H9 (cell line): ENCODE measurements around the gene ERRFI1. TPM values are rescaled to one million over a fixed set of nuclear protein-coding genes. Genes with fewer than 3 reads are reported as not detected.

Source experiments
- DNase-seq: peaks from one replicate; pipeline ENCODE4 v3.0.0-alpha.2; 2017
- H2AFZ ChIP-seq: one replicate; pipeline ENCODE4 v1.6.1; 2013; ENCODE audit warnings: mild to moderate bottlenecking, low read length, control low read depth, moderate library complexity
- H2AK5ac ChIP-seq: 2 replicates; pipeline ENCODE4 v1.6.1; 2013; ENCODE audit warnings: low read length, control low read depth, mixed read lengths; ENCODE audit not compliant: insufficient read length
- H2BK120ac ChIP-seq: one replicate; pipeline ENCODE4 v1.6.1; 2013; ENCODE audit warnings: low read depth, mild to moderate bottlenecking, low read length, control low read depth, inconsistent platforms; ENCODE audit not compliant: poor library complexity, severe bottlenecking
- H2BK12ac ChIP-seq: 2 replicates; pipeline ENCODE4 v1.6.1; 2013; ENCODE audit warnings: low read length, control low read depth, mixed read lengths, low read depth; ENCODE audit not compliant: insufficient read length
- H2BK15ac ChIP-seq: 2 replicates; pipeline ENCODE4 v1.6.1; 2013; ENCODE audit warnings: low read depth, low read length, control low read depth
- H2BK20ac ChIP-seq: one replicate; pipeline ENCODE4 v1.6.1; 2013; ENCODE audit warnings: low read depth, mild to moderate bottlenecking, low read length, control low read depth, inconsistent platforms; ENCODE audit not compliant: poor library complexity, severe bottlenecking
- H2BK5ac ChIP-seq: 2 replicates; pipeline ENCODE4 v1.6.1; 2013; ENCODE audit warnings: low read length, control low read depth, mixed read lengths; ENCODE audit not compliant: insufficient read length
- H3K14ac ChIP-seq: 2 replicates; pipeline ENCODE4 v1.6.1; 2013; ENCODE audit warnings: low read length, control low read depth; ENCODE audit not compliant: insufficient read depth
- H3K18ac ChIP-seq: 2 replicates; pipeline ENCODE4 v1.6.1; 2013; ENCODE audit warnings: low read depth, mild to moderate bottlenecking, mixed read lengths, low read length, control low read depth; ENCODE audit not compliant: insufficient read length
- H3K23ac ChIP-seq: 2 replicates; pipeline ENCODE4 v1.6.1; 2013; ENCODE audit warnings: low read length, control low read depth, mixed read lengths, low read depth; ENCODE audit not compliant: insufficient read length
- H3K23me2 ChIP-seq: 2 replicates; pipeline ENCODE4 v1.6.1; 2013; ENCODE audit warnings: low read depth, mild to moderate bottlenecking, mixed read lengths, low read length, control low read depth; ENCODE audit not compliant: insufficient read length, poor library complexity, severe bottlenecking
- H3K27ac ChIP-seq: 2 replicates; pipeline ENCODE4 v1.5.1; 2013; ENCODE audit warnings: low read length, control low read depth, mixed read lengths, low read depth; ENCODE audit not compliant: insufficient read length
- H3K27me3 ChIP-seq: 2 replicates; pipeline ENCODE4 v1.6.1; 2013; ENCODE audit warnings: low read length, control low read depth, inconsistent platforms; ENCODE audit not compliant: insufficient read depth
- H3K4ac ChIP-seq: 2 replicates; pipeline ENCODE4 v1.6.1; 2013; ENCODE audit warnings: low read depth, mild to moderate bottlenecking, control low read depth, inconsistent platforms, low read length, moderate library complexity
- H3K4me1 ChIP-seq: 2 replicates; pipeline ENCODE4 v1.6.1; 2013; ENCODE audit warnings: low read length, control low read depth, inconsistent platforms; ENCODE audit not compliant: insufficient read depth
- H3K4me2 ChIP-seq: 2 replicates; pipeline ENCODE4 v1.6.1; 2013; ENCODE audit warnings: low read length, control low read depth, mixed read lengths; ENCODE audit not compliant: insufficient read length, insufficient read depth
- H3K56ac ChIP-seq: 2 replicates; pipeline ENCODE4 v1.6.1; 2013; ENCODE audit warnings: low read depth, mild to moderate bottlenecking, mixed read lengths, low read length, control low read depth; ENCODE audit not compliant: insufficient read length
- H3K79me1 ChIP-seq: 2 replicates; pipeline ENCODE4 v1.6.1; 2013; ENCODE audit warnings: low read depth, mild to moderate bottlenecking, moderate library complexity, low read length, control low read depth, inconsistent platforms; ENCODE audit not compliant: insufficient read depth, poor library complexity, severe bottlenecking
- H3K79me2 ChIP-seq: 2 replicates; pipeline ENCODE4 v1.6.1; 2013; ENCODE audit warnings: low read length, control low read depth, inconsistent platforms; ENCODE audit not compliant: insufficient read depth
- H3K9ac ChIP-seq: 2 replicates; pipeline ENCODE4 v1.6.1; 2013; ENCODE audit warnings: low read length, control low read depth, mixed read lengths; ENCODE audit not compliant: insufficient read length; ENCODE audit errors: extremely low read depth
- H3K9me3 ChIP-seq: one replicate; pipeline ENCODE4 v1.6.1; 2013; ENCODE audit warnings: low read depth, low read length, inconsistent platforms; ENCODE audit not compliant: control insufficient read depth
- H3T11ph ChIP-seq: one replicate; pipeline ENCODE4 v1.6.1; 2013; ENCODE audit warnings: mild to moderate bottlenecking, low read length, control low read depth, inconsistent platforms
- H4K20me1 ChIP-seq: one replicate; pipeline ENCODE4 v1.6.1; 2013; ENCODE audit not compliant: control insufficient read depth, insufficient read length, insufficient read depth
- H4K5ac ChIP-seq: 2 replicates; pipeline ENCODE4 v1.6.1; 2013; ENCODE audit warnings: low read depth, mild to moderate bottlenecking, mixed read lengths, low read length, control low read depth; ENCODE audit not compliant: insufficient read length
- H4K8ac ChIP-seq: replicated peaks from 2 replicates; pipeline ENCODE4 v1.6.1; 2013; ENCODE audit warnings: low read length, control low read depth, mixed read lengths, low read depth; ENCODE audit not compliant: insufficient read length
- H4K91ac ChIP-seq: 2 replicates; pipeline ENCODE4 v1.6.1; 2013; ENCODE audit warnings: low read depth, mild to moderate bottlenecking, moderate library complexity, mixed read lengths, low read length, control low read depth; ENCODE audit not compliant: insufficient read length
- H3K27ac Mint-ChIP-seq, 3 experiments: 2 replicates in 2 of 3; 3 replicates in 1 of 3; pipeline ENCODE4 v1.8.0; 2020 to 2021; ENCODE audit warnings: mixed read lengths in 3 of 3, mild to moderate bottlenecking in 1 of 3, moderate library complexity in 1 of 3
- H3K27me3 Mint-ChIP-seq: 2 replicates; pipeline ENCODE4 v1.8.0; 2021; ENCODE audit warnings: low read depth, mild to moderate bottlenecking, moderate library complexity, mixed read lengths
- H3K36me3 Mint-ChIP-seq, 3 experiments: 2 replicates in 2 of 3; 3 replicates in 1 of 3; pipeline ENCODE4 v1.8.0; 2020 to 2021; ENCODE audit warnings: low read depth in 3 of 3, mixed read lengths in 3 of 3; ENCODE audit not compliant: insufficient read depth in 1 of 3
- H3K4me1 Mint-ChIP-seq, 2 experiments: 2 replicates each; pipeline ENCODE4 v1.8.0; 2020; ENCODE audit warnings: mixed read lengths in 2 of 2
- H3K4me3 Mint-ChIP-seq, 2 experiments: 2 replicates in 1 of 2; 3 replicates in 1 of 2; pipeline ENCODE4 v1.8.0; 2020 to 2021; ENCODE audit warnings: mild to moderate bottlenecking in 2 of 2, mixed read lengths in 2 of 2, moderate library complexity in 1 of 2
- H3K9me3 Mint-ChIP-seq, 2 experiments: 2 replicates in 1 of 2; 3 replicates in 1 of 2; pipeline ENCODE4 v1.8.0; 2020; ENCODE audit warnings: mild to moderate bottlenecking in 2 of 2, mixed read lengths in 2 of 2, moderate library complexity in 1 of 2
- whole genome bisulfite sequencing: extraction: QIAGEN DNeasy Blood & Tissue Kit; methylation state at CpG from one replicate; pipeline ENCODE4 v1.1.7; 2013; ENCODE audit warnings: missing lambda C conversion rate, low lambda C conversion rate, mixed read lengths; ENCODE audit not compliant: insufficient read length; ENCODE audit errors: extremely low coverage; 5-methylcytosine and 5-hydroxymethylcytosine counted together
- total RNA-seq: library from RNA; stranded (reverse); gene quantifications from 2 replicates; pipeline ENCODE4 v1.2.1, GENCODE V29; 2021
- TF ChIP-seq, protein P1 (sequence below): fragments of 200-600 bp; sonication (generic); conservative IDR thresholded peaks from 3 replicates; pipeline ENCODE4 v1.8.0; 2021; ENCODE audit warnings: antibody characterized with exemption, mild to moderate bottlenecking

ERRFI1 gene
- total RNA-seq, 1 experiment from 2014 or later: 20.8 TPM

DNA sequence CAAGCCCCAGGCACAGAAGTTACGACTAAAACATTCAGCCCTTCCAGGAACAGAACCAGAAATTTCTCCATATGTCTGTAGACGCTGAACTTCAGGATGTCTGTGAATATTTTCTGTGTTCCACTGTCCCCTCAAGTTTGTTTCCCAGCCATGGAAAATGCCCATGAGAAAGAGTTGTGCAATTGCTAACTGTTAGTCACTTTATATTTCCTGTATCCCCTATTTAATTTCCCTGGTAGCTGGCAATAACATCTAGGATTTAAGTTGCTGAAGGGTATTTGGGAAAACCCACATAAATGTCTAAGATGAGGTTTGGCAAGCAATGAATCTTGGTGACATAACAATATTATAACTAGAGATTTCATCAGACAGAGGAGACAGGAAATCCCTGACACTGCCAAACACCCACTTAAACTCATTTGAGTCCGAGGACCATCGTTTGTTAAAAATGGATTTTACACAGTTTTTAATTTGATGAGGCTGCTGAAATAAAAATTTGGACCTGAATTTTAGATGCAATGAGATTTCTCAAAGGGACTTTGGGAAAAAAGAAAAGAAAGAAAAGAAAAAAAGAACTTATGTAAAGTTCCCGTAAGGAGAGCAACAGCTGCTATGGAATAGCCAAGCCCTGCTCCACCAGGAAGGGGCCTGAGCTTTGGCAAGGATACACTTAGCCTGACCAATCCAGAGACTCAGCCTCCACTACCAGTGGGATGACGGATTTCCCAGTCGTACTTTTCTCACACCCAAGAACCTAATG, 21.8 kb upstream of the ERRFI1 start:
- H3K9me3 ChIP-seq: no peaks in the 10 kb centered on the region
- H2AK5ac ChIP-seq: no peak overlapping the region
- no peak overlapping the region for H3K23ac ChIP-seq
- no peak overlapping the region for H4K8ac ChIP-seq
- Mint-ChIP-seq H3K9me3 (peaks cover 5% of the 10 kb centered on the region in 2 experiments; a peak in 3 of 5 replicates), H3K4me1 (no peaks in the 10 kb centered on the region), H3K27me3 (no peaks in the 10 kb centered on the region), H3K4me3 (no peak overlapping the region), H3K27ac (peak overlapping the region in 1 of 3 experiments; percentile 71; a peak in 2 of 7 replicates), H3K36me3 (peaks cover 0 to 4% (median 1%) of the 10 kb centered on the region in 3 experiments; a peak in 2 of 7 replicates)
- no peaks in the 10 kb centered on the region for H3K23me2 ChIP-seq
- H3K27ac ChIP-seq: no peak overlapping the region
- no peak overlapping the region for H3K9ac ChIP-seq
- H3T11ph ChIP-seq: no peak overlapping the region
- DNase-seq: no peak
- no peaks in the 10 kb centered on the region for H3K79me1 ChIP-seq
- no peak overlapping the region for H3K56ac ChIP-seq
- no peak overlapping the region for H2BK120ac ChIP-seq
- no peak overlapping the region for H4K5ac ChIP-seq
- no CpG with 5 or more reads among the region's 7 CpGs for WGBS
- H3K18ac ChIP-seq: no peak overlapping the region
- TF ChIP-seq, protein P1, sequence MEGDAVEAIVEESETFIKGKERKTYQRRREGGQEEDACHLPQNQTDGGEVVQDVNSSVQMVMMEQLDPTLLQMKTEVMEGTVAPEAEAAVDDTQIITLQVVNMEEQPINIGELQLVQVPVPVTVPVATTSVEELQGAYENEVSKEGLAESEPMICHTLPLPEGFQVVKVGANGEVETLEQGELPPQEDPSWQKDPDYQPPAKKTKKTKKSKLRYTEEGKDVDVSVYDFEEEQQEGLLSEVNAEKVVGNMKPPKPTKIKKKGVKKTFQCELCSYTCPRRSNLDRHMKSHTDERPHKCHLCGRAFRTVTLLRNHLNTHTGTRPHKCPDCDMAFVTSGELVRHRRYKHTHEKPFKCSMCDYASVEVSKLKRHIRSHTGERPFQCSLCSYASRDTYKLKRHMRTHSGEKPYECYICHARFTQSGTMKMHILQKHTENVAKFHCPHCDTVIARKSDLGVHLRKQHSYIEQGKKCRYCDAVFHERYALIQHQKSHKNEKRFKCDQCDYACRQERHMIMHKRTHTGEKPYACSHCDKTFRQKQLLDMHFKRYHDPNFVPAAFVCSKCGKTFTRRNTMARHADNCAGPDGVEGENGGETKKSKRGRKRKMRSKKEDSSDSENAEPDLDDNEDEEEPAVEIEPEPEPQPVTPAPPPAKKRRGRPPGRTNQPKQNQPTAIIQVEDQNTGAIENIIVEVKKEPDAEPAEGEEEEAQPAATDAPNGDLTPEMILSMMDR: no peak
- H3K4me1 ChIP-seq: no peaks in the 10 kb centered on the region
- no peaks in the 10 kb centered on the region for H3K27me3 ChIP-seq
- no peaks in the 10 kb centered on the region for H4K20me1 ChIP-seq
- no peak overlapping the region for H2BK12ac ChIP-seq
- H3K14ac ChIP-seq: no peak overlapping the region
- no peak overlapping the region for H4K91ac ChIP-seq
- no peak overlapping the region for H3K4ac ChIP-seq
- no peaks in the 10 kb centered on the region for H3K79me2 ChIP-seq
- H2BK20ac ChIP-seq: no peak overlapping the region
- no peak overlapping the region for H2BK15ac ChIP-seq
- H2AFZ ChIP-seq: no peak overlapping the region
- no peak overlapping the region for H3K4me2 ChIP-seq
- no peak overlapping the region for H2BK5ac ChIP-seq
